H1 (cell line): ENCODE data around the gene OCEL1. TPM values are rescaled to one million over a fixed set of nuclear protein-coding genes. Genes with fewer than 3 reads are reported as not detected.

Experiments used
- CTCF ChIA-PET: fragments of 300-600 bp; sonication (Branson Sonifier 250); formaldehyde crosslinking; loops from one replicate; lab custom pipeline; 2021; ENCODE audit not compliant: partially characterized antibody; lab: Charles Lee
- POLR2A ChIA-PET: fragments of 300-600 bp; sonication (Branson Sonifier 250); formaldehyde crosslinking; loops from one replicate; lab custom pipeline; 2021; ENCODE audit warnings: inconsistent platforms; ENCODE audit not compliant: partially characterized antibody; lab: Charles Lee
- DNase-seq, 2 experiments: peaks; one replicate each; pipeline versions ENCODE4 v3.0.0 to v3.0.0-alpha.2; 2010 to 2022; ENCODE audit warnings: low spot score in 2 of 2, low read depth in 1 of 2, mixed read lengths in 1 of 2
- FAIRE-seq: peaks from 2 replicates; lab custom pipeline; 2011; peaks lifted over from hg19 to GRCh38; lab: Jason Lieb, UNC
- H2AFZ ChIP-seq: 2 replicates; pipeline ENCODE4 v1.8.1; 2012; ENCODE audit warnings: low read length, inconsistent platforms
- H2AK5ac ChIP-seq: 2 replicates; pipeline ENCODE4 v1.6.1; 2013; ENCODE audit warnings: low read depth, low read length
- H2BK120ac ChIP-seq: replicated peaks from 2 replicates; pipeline ENCODE3; 2013; ENCODE audit warnings: low read depth, low read length, inconsistent platforms
- H2BK12ac ChIP-seq: 2 replicates; pipeline ENCODE4 v1.6.1; 2013; ENCODE audit warnings: low read depth, low read length
- H2BK15ac ChIP-seq: 2 replicates; pipeline ENCODE4 v1.6.1; 2013; ENCODE audit warnings: low read length
- H2BK20ac ChIP-seq: 2 replicates; pipeline ENCODE4 v1.6.1; 2013; ENCODE audit warnings: low read length
- H2BK5ac ChIP-seq: 2 replicates; pipeline ENCODE4 v1.6.1; 2013; ENCODE audit warnings: low read depth, low read length
- H3K14ac ChIP-seq: 2 replicates; pipeline ENCODE4 v1.6.1; 2013; ENCODE audit warnings: inconsistent platforms; ENCODE audit not compliant: insufficient read length
- H3K18ac ChIP-seq: 2 replicates; pipeline ENCODE4 v1.6.1; 2013; ENCODE audit warnings: low read length; ENCODE audit errors: extremely low read depth
- H3K23ac ChIP-seq: 2 replicates; pipeline ENCODE4 v1.6.1; 2013; ENCODE audit warnings: inconsistent platforms; ENCODE audit not compliant: insufficient read length
- H3K23me2 ChIP-seq: 2 replicates; pipeline ENCODE4 v1.6.1; 2013; ENCODE audit warnings: low read depth, low read length
- H3K27ac ChIP-seq: 2 replicates; pipeline ENCODE4 v1.6.1; 2011; ENCODE audit warnings: low read depth, low read length, inconsistent platforms
- H3K27me3 ChIP-seq, 4 experiments: replicated peaks in 1 of 4; 1 replicate in 1 of 4; 2 replicates in 3 of 4; pipeline versions ENCODE4 v1.6.1 to v1.8.1; 2011 to 2013; ENCODE audit warnings: low read length in 3 of 4, mild to moderate bottlenecking in 3 of 4, inconsistent platforms in 2 of 4, mixed read lengths in 2 of 4, moderate library complexity in 1 of 4; ENCODE audit not compliant: control insufficient read depth in 3 of 4, insufficient read depth in 3 of 4; ENCODE audit errors: extremely low read depth in 1 of 4
- H3K36me3 ChIP-seq, 4 experiments: 2 replicates each; pipeline versions ENCODE4 v1.6.1 to v1.8.1; 2011 to 2013; ENCODE audit warnings: mild to moderate bottlenecking in 4 of 4, low read length in 3 of 4, moderate library complexity in 2 of 4, control low read depth in 1 of 4, inconsistent platforms in 1 of 4; ENCODE audit not compliant: insufficient read depth in 4 of 4, control insufficient read depth in 2 of 4
- H3K4ac ChIP-seq: replicated peaks from 2 replicates; pipeline ENCODE3; 2013; ENCODE audit warnings: low read length, low read depth, mixed read lengths, inconsistent platforms; ENCODE audit not compliant: insufficient read length
- H3K4me1 ChIP-seq, 4 experiments: replicated peaks in 1 of 4; 1 replicate in 1 of 4; 2 replicates in 3 of 4; pipeline versions ENCODE4 v1.6.1 to v1.8.1; 2011 to 2013; ENCODE audit warnings: low read length in 3 of 4, inconsistent platforms in 2 of 4, mixed read lengths in 1 of 4; ENCODE audit not compliant: insufficient read depth in 4 of 4, control insufficient read depth in 3 of 4
- H3K4me2 ChIP-seq, 2 experiments: 2 replicates each; pipeline versions ENCODE4 v1.6.1 to v1.8.1; 2011 to 2013; ENCODE audit warnings: low read depth in 2 of 2, low read length in 2 of 2, control low read depth in 1 of 2, inconsistent platforms in 1 of 2, mild to moderate bottlenecking in 1 of 2; ENCODE audit not compliant: insufficient read depth in 1 of 2
- H3K4me3 ChIP-seq, 4 experiments: fragments of 200-600, 300-600 bp in 1 of 4; sonication (generic), shearing (Covaris generic), sonication (Bioruptor Twin) in 1 of 4; 2 replicates each; pipeline versions ENCODE4 v1.5.1 to v1.8.1; 2011 to 2016; ENCODE audit warnings: low read length in 4 of 4, low read depth in 3 of 4, control low read depth in 2 of 4, inconsistent platforms in 2 of 4, mild to moderate bottlenecking in 2 of 4, mixed read lengths in 1 of 4, moderate library complexity in 1 of 4; ENCODE audit not compliant: insufficient read depth in 2 of 4; ENCODE audit errors: extremely low read depth in 1 of 4
- H3K56ac ChIP-seq: replicated peaks from 2 replicates; pipeline ENCODE3; 2013; ENCODE audit warnings: low read depth, mild to moderate bottlenecking, mixed read lengths, low read length, inconsistent platforms; ENCODE audit not compliant: insufficient read length
- H3K79me1 ChIP-seq: 2 replicates; pipeline ENCODE4 v1.6.1; 2013; ENCODE audit warnings: low read depth, low read length, control low read depth
- H3K79me2 ChIP-seq, 2 experiments: 2 replicates each; pipeline versions ENCODE4 v1.6.1 to v1.8.1; 2012 to 2013; ENCODE audit warnings: low read length in 2 of 2, mild to moderate bottlenecking in 2 of 2, inconsistent platforms in 1 of 2; ENCODE audit not compliant: insufficient read depth in 2 of 2, control insufficient read depth in 1 of 2
- H3K9ac ChIP-seq, 4 experiments: replicated peaks in 1 of 4; 1 replicate in 1 of 4; 2 replicates in 3 of 4; pipeline versions ENCODE4 v1.6.1 to v1.8.1; 2011 to 2013; ENCODE audit warnings: low read depth in 3 of 4, low read length in 3 of 4, control low read depth in 2 of 4, mild to moderate bottlenecking in 2 of 4, moderate library complexity in 2 of 4, inconsistent platforms in 1 of 4; ENCODE audit errors: extremely low read depth in 1 of 4
- H3K9me3 ChIP-seq, 2 experiments: 2 replicates each; pipeline versions ENCODE4 v1.6.1 to v1.8.1; 2012 to 2013; ENCODE audit warnings: mild to moderate bottlenecking in 2 of 2, moderate library complexity in 2 of 2, control low read depth in 1 of 2, inconsistent platforms in 1 of 2, low read depth in 1 of 2, low read length in 1 of 2, mixed read lengths in 1 of 2; ENCODE audit not compliant: insufficient read depth in 2 of 2
- H4K20me1 ChIP-seq, 2 experiments: replicated peaks in 1 of 2; 2 replicates each; pipeline versions ENCODE3 to v1.8.1; 2011 to 2013; ENCODE audit warnings: inconsistent platforms in 2 of 2, low read length in 2 of 2, mild to moderate bottlenecking in 1 of 2; ENCODE audit not compliant: insufficient read depth in 2 of 2, control insufficient read depth in 1 of 2
- H4K5ac ChIP-seq: 2 replicates; pipeline ENCODE4 v1.6.1; 2013; ENCODE audit warnings: low read length, low read depth, mixed read lengths, inconsistent platforms; ENCODE audit not compliant: insufficient read length
- H4K8ac ChIP-seq: 2 replicates; pipeline ENCODE4 v1.8.0; 2013; ENCODE audit warnings: mild to moderate bottlenecking, moderate library complexity, low read length, inconsistent platforms; ENCODE audit not compliant: insufficient read depth; ENCODE audit errors: extremely low read depth
- H4K91ac ChIP-seq: replicated peaks from 2 replicates; pipeline ENCODE3; 2013; ENCODE audit warnings: low read length, mixed read lengths, inconsistent platforms; ENCODE audit not compliant: insufficient read length
- BACH1 ChIP-seq: IDR thresholded peaks from 2 replicates; pipeline ENCODE4 v1.6.1; 2012; ENCODE audit warnings: low read length, improper control_type of control experiment
- KDM4A ChIP-seq: IDR thresholded peaks from one replicate; pipeline ENCODE4 v1.7.1; 2012; ENCODE audit warnings: low read depth, mild to moderate bottlenecking, moderate library complexity, low read length, inconsistent platforms; ENCODE audit not compliant: severe bottlenecking
- PHF8 ChIP-seq: fragments of 200-600 bp; sonication (generic); conservative IDR thresholded peaks from 2 replicates; pipeline ENCODE4 v1.7.1; 2012; ENCODE audit warnings: low read depth, mild to moderate bottlenecking, inconsistent platforms, low read length, moderate library complexity
- RXRA ChIP-seq: IDR thresholded peaks from 2 replicates; pipeline ENCODE4 v1.6.1; 2011; ENCODE audit warnings: low read depth, mild to moderate bottlenecking, low read length, moderate library complexity; ENCODE audit not compliant: insufficient read depth
- SIN3A ChIP-seq, 2 experiments: IDR thresholded peaks in 1 of 2; conservative IDR thresholded peaks in 1 of 2; 2 replicates each; pipeline ENCODE4 v1.6.1; 2011 to 2012; ENCODE audit warnings: low read length in 2 of 2, improper control_type of control experiment in 1 of 2, low read depth in 1 of 2, mild to moderate bottlenecking in 1 of 2
- SP1 ChIP-seq: IDR thresholded peaks from 2 replicates; pipeline ENCODE4 v1.6.1; 2011; ENCODE audit warnings: low read depth, low read length
- TEAD4 ChIP-seq: IDR thresholded peaks from 2 replicates; pipeline ENCODE4 v1.6.1; 2012; ENCODE audit warnings: low read depth, low read length, inconsistent platforms, mixed read lengths
- ZNF274 ChIP-seq: IDR thresholded peaks from 2 replicates; pipeline ENCODE4 v1.7.0; 2012; ENCODE audit warnings: low read length, borderline replicate concordance; ENCODE audit errors: extremely low read depth
- WGBS, 2 experiments: shearing (Covaris generic) in 1 of 2; methylation state at CpG; one replicate each; pipeline versions ENCODE4 v1.1.6 to v1.1.7; 2013 to 2015; ENCODE audit warnings: low lambda C conversion rate in 2 of 2, mixed read lengths in 2 of 2, inconsistent platforms in 1 of 2, low coverage in 1 of 2, missing lambda C conversion rate in 1 of 2; ENCODE audit not compliant: insufficient replicate concordance in 2 of 2, insufficient coverage in 1 of 2, insufficient read length in 1 of 2; ENCODE audit errors: extremely low coverage in 1 of 2, missing lambda C conversion rate in 1 of 2; 5-methylcytosine and 5-hydroxymethylcytosine counted together
- polyA plus RNA-seq, 7 experiments: library from polyadenylated mRNA; depleted of rRNA in 3 of 7; stranded (reverse) in 5 of 7; unstranded in 2 of 7; fragments of >200 nt in 5 of 7; fragments of 200-250 nt in 2 of 7; gene quantifications; 1 replicate in 5 of 7; 2 replicates in 1 of 7; 4 replicates in 1 of 7; pipeline versions ENCODE4 v1.2.1 to v1.2.3, GENCODE V29; 2011 to 2013; ENCODE audit warnings: missing spikeins in 2 of 7, mixed read lengths in 2 of 7
- total RNA-seq: library from RNA; stranded (reverse); fragmentation: NEBNext Ultra II Directional; extraction: Animal tissue kit (Norgen Biotek cat#: 25700); gene quantifications from 2 replicates; pipeline ENCODE4 v1.2.1, GENCODE V29; 2021
- TF ChIP-seq, protein P1 (sequence below), 3 experiments: IDR thresholded peaks; 1 replicate in 2 of 3; 2 replicates in 1 of 3; pipeline versions ENCODE4 v1.5.1 to v1.6.1; 2011; ENCODE audit warnings: low read length in 3 of 3, mild to moderate bottlenecking in 3 of 3, inconsistent platforms in 2 of 3, low read depth in 1 of 3, moderate library complexity in 1 of 3; ENCODE audit not compliant: insufficient read depth in 1 of 3; ENCODE audit errors: control extremely low read depth in 1 of 3

OCEL1 gene
- total and polyA plus RNA-seq, 2 of the 8 experiments (the other 6 are each of a cell fraction or from before 2014, with no cell fraction given) = 13.3 to 32.6 TPM

DNA sequence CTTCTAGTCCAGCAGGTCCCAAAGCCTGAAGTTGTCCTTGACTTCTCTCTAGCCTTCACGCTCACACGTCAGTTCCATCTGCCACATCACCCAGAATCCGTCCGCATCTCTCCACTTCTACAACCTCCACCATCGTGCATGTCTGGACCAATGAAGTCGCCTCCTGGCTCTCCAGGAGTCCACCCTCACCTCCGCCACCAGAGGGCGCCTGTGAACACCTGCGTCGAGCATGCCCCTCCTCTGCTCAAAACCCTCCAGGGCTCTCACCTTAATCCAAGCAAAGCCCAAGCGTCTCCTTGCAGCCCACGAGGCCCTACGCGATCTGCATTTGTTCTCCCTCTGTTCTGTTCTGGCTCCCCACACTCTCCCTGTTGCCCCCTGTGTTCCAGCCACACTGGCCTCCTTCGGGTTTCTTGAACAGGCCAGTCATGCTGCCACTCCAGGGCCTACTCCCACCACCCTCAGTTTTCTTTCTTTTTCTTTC, 34.9 kb downstream of the OCEL1 start:
- Histone ChIP-seq H2BK15ac (peak overlapping the region; percentile 92; the same call in 1 of the 2 replicates), H3K56ac (no peak overlapping the region), H2BK120ac (no peak overlapping the region), H3K9me3 (peaks cover 15 to 19% of the 10 kb centered on the region in 2 experiments; a peak in 3 of 4 replicates), H3K79me1 (no peaks in the 10 kb centered on the region), H3K14ac (no peak overlapping the region), H3K4me2 (no peak overlapping the region; a peak in 1 of 4 replicates), H3K27ac (peak overlapping the region; percentile 60; the same call in 1 of the 2 replicates), H4K20me1 (no peaks in the 10 kb centered on the region), H3K9ac (no peak overlapping the region; a peak in 2 of 7 replicates), H2BK12ac (peak overlapping the region; percentile 27; the same call in 1 of the 2 replicates), H3K4me3 (no peak overlapping the region), H3K36me3 (peaks cover 0 to 13% (median 3%) of the 10 kb centered on the region in 4 experiments; a peak in 3 of 8 replicates), H3K4me1 (peaks cover 0 to 5% (median 1%) of the 10 kb centered on the region in 4 experiments; a peak in 4 of 7 replicates), H4K91ac (peak overlapping the region; percentile 86), H3K23ac (no peak overlapping the region), H3K18ac (peak overlapping the region; percentile 86), H3K23me2 (no peaks in the 10 kb centered on the region), H4K5ac (peak overlapping the region; percentile 49), H2BK20ac (0 out of 2 replicates have a peak overlapping the region, but pooled peaks have one; percentile 93), H2BK5ac (peak overlapping the region; percentile 85), H4K8ac (peak overlapping the region; percentile 94), H3K27me3 (no peaks in the 10 kb centered on the region), H3K79me2 (no peaks in the 10 kb centered on the region), H3K4ac (no peak overlapping the region), H2AFZ (0 out of 2 replicates have a peak overlapping the region, but pooled peaks have one; percentile 47), H2AK5ac (no peak overlapping the region)
- DNase-seq = peak; percentile 90 to 95
- ChIA-PET CTCF (interaction anchor here (0.6 to 5.3 kb wide), 17 partner anchors 11 to 73 kb away, joined by 3 to 56 read pairs (median 4); partner anchors contain the start of genes ANKLE1, DDA1 and USE1), POLR2A (interaction anchor here (0.8 to 12.8 kb wide), 8 partner anchors 10 to 31 kb away, joined by 3 to 113 read pairs (median 5); partner anchors contain the start of gene ANKLE1)
- WGBS, 2 experiments = 32% methylated on average over 15 of the region's 15 CpGs; no CpG with 5 or more reads in 1 of the 2 experiments
- FAIRE-seq = peak; percentile 75
- TF ChIP-seq KDM4A (no peak), BACH1 (no peak), ZNF274 (no peak), SIN3A (conservative IDR thresholded peaks at IDR 0.05 in 1 of 2, IDR thresholded peaks at IDR 0.05 in 1 of 2; ENCODE audit: low read depth in 1 of 2, low read length in 2 of 2) (0 out of 4 replicates have a peak, but pooled peaks of 1 of the 2 experiments have one; percentile 27), TEAD4 (no peak), RXRA (no peak), PHF8 (no peak), SP1 (peak; percentile 35; the same call in 1 of the 2 replicates)
- TF ChIP-seq, protein P1, sequence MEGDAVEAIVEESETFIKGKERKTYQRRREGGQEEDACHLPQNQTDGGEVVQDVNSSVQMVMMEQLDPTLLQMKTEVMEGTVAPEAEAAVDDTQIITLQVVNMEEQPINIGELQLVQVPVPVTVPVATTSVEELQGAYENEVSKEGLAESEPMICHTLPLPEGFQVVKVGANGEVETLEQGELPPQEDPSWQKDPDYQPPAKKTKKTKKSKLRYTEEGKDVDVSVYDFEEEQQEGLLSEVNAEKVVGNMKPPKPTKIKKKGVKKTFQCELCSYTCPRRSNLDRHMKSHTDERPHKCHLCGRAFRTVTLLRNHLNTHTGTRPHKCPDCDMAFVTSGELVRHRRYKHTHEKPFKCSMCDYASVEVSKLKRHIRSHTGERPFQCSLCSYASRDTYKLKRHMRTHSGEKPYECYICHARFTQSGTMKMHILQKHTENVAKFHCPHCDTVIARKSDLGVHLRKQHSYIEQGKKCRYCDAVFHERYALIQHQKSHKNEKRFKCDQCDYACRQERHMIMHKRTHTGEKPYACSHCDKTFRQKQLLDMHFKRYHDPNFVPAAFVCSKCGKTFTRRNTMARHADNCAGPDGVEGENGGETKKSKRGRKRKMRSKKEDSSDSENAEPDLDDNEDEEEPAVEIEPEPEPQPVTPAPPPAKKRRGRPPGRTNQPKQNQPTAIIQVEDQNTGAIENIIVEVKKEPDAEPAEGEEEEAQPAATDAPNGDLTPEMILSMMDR (IDR thresholded peaks at IDR 0.05; ENCODE audit: control extremely low read depth in 1 of 3, insufficient read depth in 1 of 3, low read depth in 1 of 3, low read length in 3 of 3) = peak; percentile 81 to 98 (median 94)
